ENCODE measurements around the gene ZAP70.

Gene ZAP70

GRCh38 chr2:97718051-97718882, 4.9 kb downstream of the ZAP70 start:
- no peak for DNase-seq

DNA sequence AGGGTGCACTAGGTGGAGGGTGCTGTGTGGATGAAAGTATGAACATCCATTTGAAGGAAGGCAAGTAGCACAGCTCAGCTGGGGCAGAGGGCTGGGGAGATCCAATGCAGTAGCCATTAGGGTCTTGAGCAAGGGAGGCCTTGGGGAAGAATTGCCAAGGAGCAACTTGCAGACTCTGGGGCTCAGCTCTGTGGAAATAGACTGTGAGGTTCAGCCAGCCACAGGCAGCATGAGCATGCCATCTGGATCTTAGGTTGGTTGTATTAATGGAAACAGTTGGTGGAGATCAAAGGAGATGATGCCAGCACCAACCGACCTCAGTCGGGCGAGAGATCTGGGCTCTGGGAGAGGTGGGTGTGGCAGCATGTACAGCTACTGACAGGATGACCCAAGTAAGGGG, 5.6 kb downstream of the ZAP70 start:
- no peak for DNase-seq

DNA sequence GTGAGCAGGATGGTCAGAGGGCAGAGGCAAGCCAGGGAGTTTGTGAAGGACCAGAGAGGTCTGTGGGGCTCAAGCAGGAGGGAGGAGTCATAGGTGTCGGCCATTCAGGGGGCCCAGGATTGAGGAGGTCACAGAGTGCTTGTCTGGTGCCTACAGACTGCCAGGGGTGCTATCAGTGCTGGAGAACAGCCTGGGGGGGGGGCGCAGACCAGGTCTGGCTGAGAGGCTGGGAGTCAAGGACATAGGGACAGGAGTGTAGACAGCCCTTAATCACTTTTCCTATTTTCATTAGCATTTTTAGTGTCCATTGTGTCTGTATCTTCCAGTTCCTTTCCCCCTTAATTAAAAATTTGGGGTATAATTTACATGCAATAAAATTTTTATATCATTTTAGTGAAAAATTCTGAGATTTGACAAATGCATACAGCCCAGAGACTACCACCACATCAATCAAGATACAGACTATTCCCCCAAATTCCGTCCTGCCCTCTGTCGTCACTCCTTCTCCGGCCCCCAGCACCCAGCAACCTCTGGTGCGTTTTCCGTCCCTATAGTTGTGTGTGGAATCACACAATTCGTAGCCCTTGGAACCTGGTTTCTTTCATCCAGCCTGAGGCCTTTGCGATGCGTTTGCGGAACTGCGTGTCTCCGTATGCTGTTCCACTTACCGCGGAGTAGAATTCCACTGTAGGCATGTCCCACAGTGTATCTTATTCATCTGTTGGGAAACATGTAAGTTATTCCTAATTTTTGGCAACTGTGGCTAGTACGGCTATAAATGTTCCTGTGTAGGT, 6.2 kb downstream of the ZAP70 start:
- DNase-seq, result no peak

DNA sequence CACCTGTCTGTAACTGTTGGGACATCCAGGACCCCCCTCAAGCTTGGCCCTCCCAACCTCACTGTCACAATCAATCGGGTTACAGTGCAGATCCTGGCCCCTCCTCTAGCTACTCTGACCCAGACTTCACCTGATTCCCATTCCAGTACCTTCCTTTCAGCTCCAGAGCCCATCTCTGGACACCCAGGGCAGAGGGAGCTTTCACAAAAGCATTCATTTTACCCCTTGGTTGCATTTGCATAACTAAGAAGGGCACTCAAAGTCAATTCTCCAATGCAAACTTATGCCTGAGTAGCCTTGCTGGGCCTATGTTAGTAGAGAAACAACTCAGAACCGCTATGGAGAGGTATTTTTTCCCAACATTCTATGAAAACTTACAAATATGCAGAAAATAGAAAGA, 7.4 kb downstream of the ZAP70 start:
- DNase-seq, result no peak

GRCh38 chr2:97722227-97722626, 8.9 kb downstream of the ZAP70 start:
- no peak for DNase-seq

DNA sequence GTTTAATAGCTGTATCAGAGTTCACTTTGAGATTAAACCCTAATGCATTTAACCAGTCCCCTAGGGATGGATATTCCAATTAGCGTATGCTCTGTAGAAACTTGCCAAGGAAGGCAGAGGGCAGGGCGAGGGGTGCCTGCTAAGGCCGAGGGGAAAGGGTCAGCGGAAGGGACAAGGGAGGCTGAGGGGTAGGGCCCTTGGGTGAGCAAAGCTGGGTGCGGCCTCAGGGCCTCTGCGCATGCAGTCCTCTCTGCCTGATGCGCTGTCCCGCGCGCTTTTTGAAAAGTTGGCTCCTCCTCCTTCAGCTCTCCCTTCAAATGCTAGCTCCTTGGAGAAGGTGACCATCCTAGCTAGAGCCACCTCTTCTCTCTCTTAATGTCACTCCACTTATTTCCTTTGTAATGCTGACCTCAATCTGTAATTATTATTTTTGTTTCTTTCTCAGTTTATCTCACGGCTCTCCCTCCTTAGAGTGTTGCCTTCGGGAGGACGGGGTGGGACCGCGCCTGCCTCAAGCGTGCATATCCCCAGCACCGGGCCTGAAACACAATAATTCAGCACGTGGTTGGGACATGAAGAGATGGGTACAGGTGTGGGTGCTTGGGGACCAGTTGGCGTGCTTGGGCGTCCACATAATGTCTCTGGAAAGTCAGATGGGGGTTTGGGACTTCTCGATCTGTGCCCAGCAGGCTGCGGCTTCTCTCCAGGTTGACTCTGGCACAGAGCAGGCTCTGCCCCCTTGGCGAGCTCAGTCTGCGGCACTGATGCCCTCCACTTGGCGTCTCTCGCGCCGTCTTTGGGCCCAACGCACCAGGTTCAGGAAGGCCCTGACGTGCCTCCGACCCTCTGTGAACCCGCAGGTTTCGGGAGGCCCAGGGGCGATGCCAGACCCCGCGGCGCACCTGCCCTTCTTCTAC, 10.0 kb downstream of the ZAP70 start:
- DNase-seq, result no peak

- no peak for DNase-seq
Measured at GRCh38 chr2:97724073-97724410, 10.7 kb downstream of the ZAP70 start.

- no peak for DNase-seq
Measured at GRCh38 chr2:97724501-97724900, 11.1 kb downstream of the ZAP70 start.

- DNase-seq, result no peak
Measured at GRCh38 chr2:97724946-97725688, 11.7 kb downstream of the ZAP70 start.

GRCh38 chr2:97726261-97727064, 13.1 kb downstream of the ZAP70 start:
- DNase-seq, result no peak

- no peak for DNase-seq
Measured at GRCh38 chr2:97727296-97727695, 13.9 kb downstream of the ZAP70 start.

GRCh38 chr2:97728091-97728731, 14.8 kb downstream of the ZAP70 start:
- DNase-seq, result peak; percentile 4

- DNase-seq, result no peak
Measured at GRCh38 chr2:97730245-97730644, 16.9 kb downstream of the ZAP70 start.

GRCh38 chr2:97731274-97732020, 18.1 kb downstream of the ZAP70 start:
- DNase-seq, result no peak

DNA sequence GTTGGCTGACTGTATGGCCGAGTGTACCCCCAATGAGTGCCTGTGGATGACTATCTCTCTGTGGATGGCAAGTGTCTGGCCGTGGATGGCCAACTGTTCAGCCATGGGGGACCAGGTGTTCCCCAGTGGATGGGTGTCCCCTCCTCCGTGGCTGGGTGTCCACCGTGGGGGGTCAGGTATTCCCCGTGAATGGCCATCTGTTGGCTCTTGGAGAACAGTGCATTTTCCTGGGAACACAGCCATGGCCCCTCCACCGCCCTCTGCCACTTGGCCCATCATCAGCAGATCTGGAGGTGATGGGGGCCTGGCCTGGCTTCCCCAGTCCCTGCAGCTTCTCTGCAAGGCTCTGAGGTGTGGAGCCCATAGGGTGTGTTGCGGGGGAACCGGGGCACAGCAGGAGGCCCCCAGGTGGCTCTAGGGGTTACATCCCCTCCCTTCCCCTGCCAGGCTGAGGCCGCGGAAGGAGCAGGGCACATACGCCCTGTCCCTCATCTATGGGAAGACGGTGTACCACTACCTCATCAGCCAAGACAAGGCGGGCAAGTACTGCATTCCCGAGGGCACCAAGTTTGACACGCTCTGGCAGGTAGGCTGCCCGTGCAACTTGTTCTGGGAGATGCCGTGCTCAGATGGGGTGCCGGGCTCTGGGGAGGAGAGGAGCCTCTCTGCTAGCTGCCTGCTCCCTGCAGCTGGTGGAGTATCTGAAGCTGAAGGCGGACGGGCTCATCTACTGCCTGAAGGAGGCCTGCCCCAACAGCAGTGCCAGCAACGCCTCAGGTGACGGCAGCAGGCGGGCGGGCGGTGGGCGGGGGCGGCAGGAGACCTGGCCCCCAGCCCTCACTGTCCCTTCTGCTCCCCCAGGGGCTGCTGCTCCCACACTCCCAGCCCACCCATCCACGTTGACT, 19.3 kb downstream of the ZAP70 start:
- no peak for DNase-seq

DNA sequence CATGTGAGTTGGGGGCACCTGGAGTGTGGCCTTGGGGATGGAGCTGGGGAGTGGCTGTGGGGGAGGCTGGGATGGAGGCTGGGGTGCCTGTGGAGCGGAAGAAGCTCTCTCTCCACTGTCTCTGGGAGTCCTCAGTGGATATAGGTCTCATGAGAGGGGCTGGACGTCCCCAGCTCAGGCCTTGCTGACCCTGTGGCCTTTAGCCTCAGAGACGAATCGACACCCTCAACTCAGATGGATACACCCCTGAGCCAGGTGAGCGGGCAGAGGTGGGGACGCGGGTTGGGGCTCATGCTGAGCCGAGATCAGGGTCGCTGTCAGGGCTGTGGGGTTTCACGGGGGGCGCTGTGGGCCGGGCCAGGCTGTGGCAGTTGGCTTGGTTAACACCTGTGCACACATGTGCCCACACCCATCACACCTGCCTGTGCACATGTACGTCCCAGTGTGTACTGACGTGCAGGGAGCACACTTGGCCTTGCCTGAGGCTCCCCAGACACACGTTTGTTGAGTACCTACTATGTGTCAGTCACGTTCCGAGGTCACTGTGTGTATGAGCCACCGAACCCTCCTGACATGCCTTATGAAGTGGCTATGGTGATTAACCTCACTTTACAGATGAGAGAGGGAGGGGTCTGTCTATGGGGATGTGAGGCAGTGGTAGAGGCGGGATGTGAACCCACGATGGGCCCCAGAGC, 20.1 kb downstream of the ZAP70 start:
- DNase-seq, result no peak

DNA sequence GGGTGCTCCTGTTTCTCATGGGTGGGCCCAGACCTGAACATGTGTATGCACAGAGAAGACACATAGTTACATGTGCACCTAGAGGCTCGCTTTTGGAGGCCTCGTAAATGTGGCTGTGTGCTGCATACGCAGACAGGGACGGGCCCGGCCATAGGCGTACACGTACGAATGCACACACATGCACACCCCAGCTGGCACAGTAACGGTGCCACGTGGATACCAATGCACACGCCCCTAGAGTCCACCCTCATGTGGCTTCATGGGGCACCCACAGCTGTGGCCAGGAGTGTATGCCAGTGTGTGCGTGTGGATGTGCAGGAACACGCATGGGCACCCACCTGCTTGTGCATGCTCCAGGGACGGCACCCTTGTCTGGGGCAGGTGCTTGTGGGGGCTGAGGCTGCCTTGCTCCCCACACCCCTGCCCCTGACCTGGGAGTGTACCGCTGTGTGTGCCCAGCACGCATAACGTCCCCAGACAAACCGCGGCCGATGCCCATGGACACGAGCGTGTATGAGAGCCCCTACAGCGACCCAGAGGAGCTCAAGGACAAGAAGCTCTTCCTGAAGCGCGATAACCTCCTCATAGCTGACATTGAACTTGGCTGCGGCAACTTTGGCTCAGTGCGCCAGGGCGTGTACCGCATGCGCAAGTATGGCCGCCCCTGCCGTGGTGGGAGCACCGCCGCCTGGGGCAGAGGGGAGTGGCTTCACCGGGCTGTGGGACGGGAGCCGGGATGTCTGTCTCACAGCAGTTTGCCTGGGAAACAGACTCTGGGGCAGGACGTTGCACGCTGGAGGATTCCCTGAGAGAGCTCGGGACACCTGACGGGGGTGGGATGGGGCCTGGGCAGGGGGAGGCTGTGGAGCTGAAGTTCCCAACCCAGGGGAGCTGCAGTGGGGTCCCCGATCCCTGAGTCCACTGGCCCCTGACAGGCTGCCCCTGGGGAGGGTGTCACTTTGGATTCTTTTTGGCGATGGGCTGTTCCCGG, 21.0 kb downstream of the ZAP70 start:
- no peak for DNase-seq

Data from NCI-H1436 treated with DMSO at 0.1 percent for 48 hours (cell line).